ENCODE measurements around the gene TP63. TPM values are rescaled to one million over a fixed set of nuclear protein-coding genes. Genes with fewer than 3 reads are reported as not detected.

Gene TP63
- total and polyA plus RNA-seq, 2 experiments from 2014 or later, result not detected

DNA sequence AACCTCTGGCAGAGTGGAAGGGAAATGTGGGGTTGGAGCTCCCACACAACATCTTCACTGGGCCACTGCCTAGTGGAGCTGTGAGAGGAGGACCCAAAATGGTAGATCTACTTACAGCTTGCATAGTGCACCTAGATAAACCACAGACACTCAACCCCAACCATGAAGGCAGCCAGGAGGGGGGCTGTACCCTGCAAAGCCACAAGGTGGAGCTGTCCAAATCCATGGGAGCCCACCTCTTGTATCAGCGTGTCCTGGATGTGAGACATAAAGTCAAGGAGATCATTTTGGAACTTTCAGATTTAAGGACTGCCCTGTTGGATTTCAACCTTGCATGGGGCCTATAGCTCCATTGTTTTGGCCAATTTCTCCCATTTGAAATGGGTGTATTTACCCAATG is 20.9 kb downstream of the TP63 start:
- Mint-ChIP-seq H3K27ac (no peak overlapping the region), H3K9me3 (peaks cover 21% of the 10 kb centered on the region), H3K4me3 (no peak overlapping the region), H3K4me1 (no peaks in the 10 kb centered on the region), H3K27me3 (ENCODE audit: insufficient read depth, low read depth, poor library complexity) (no peaks in the 10 kb centered on the region), H3K36me3 (ENCODE audit: low read depth) (peaks cover 5% of the 10 kb centered on the region)
- DNase-seq (ENCODE audit: low spot score) (peak; percentile 62), ATAC-seq (peak; percentile 82)
- H3K79me2 ChIP-seq (replicated peaks; ENCODE audit: insufficient read depth), result no peaks in the 10 kb centered on the region
- no peaks in the 10 kb centered on the region for H3K36me3 ChIP-seq (ENCODE audit: insufficient read depth)
- H3F3A ChIP-seq (replicated peaks; ENCODE audit: low read depth), result no peaks in the 10 kb centered on the region
- no peak overlapping the region for H2AFZ ChIP-seq
- H3K27ac ChIP-seq (ENCODE audit: low read depth), result no peak overlapping the region
- no peaks in the 10 kb centered on the region for H4K20me1 ChIP-seq (replicated peaks; ENCODE audit: insufficient read depth)
- H3K4me2 ChIP-seq, result no peak overlapping the region
- TF ChIP-seq, protein P1, sequence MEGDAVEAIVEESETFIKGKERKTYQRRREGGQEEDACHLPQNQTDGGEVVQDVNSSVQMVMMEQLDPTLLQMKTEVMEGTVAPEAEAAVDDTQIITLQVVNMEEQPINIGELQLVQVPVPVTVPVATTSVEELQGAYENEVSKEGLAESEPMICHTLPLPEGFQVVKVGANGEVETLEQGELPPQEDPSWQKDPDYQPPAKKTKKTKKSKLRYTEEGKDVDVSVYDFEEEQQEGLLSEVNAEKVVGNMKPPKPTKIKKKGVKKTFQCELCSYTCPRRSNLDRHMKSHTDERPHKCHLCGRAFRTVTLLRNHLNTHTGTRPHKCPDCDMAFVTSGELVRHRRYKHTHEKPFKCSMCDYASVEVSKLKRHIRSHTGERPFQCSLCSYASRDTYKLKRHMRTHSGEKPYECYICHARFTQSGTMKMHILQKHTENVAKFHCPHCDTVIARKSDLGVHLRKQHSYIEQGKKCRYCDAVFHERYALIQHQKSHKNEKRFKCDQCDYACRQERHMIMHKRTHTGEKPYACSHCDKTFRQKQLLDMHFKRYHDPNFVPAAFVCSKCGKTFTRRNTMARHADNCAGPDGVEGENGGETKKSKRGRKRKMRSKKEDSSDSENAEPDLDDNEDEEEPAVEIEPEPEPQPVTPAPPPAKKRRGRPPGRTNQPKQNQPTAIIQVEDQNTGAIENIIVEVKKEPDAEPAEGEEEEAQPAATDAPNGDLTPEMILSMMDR (conservative IDR thresholded peaks at IDR 0.05; ENCODE audit: low read depth in 2 of 2), result peak; percentile 79 to 85
- TF ChIP-seq, protein P2, sequence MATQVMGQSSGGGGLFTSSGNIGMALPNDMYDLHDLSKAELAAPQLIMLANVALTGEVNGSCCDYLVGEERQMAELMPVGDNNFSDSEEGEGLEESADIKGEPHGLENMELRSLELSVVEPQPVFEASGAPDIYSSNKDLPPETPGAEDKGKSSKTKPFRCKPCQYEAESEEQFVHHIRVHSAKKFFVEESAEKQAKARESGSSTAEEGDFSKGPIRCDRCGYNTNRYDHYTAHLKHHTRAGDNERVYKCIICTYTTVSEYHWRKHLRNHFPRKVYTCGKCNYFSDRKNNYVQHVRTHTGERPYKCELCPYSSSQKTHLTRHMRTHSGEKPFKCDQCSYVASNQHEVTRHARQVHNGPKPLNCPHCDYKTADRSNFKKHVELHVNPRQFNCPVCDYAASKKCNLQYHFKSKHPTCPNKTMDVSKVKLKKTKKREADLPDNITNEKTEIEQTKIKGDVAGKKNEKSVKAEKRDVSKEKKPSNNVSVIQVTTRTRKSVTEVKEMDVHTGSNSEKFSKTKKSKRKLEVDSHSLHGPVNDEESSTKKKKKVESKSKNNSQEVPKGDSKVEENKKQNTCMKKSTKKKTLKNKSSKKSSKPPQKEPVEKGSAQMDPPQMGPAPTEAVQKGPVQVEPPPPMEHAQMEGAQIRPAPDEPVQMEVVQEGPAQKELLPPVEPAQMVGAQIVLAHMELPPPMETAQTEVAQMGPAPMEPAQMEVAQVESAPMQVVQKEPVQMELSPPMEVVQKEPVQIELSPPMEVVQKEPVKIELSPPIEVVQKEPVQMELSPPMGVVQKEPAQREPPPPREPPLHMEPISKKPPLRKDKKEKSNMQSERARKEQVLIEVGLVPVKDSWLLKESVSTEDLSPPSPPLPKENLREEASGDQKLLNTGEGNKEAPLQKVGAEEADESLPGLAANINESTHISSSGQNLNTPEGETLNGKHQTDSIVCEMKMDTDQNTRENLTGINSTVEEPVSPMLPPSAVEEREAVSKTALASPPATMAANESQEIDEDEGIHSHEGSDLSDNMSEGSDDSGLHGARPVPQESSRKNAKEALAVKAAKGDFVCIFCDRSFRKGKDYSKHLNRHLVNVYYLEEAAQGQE (IDR thresholded peaks at IDR 0.05; ENCODE audit: unreplicated experiment), result no peak
- H3K9me2 ChIP-seq (ENCODE audit: insufficient read depth), result peaks cover 6% of the 10 kb centered on the region; the same call in 1 of the 2 replicates
- no peaks in the 10 kb centered on the region for H3K4me1 ChIP-seq (ENCODE audit: insufficient read depth)
- no peak overlapping the region for H3K4me3 ChIP-seq
- no peaks in the 10 kb centered on the region for H3K27me3 ChIP-seq (ENCODE audit: insufficient read depth)

DNA sequence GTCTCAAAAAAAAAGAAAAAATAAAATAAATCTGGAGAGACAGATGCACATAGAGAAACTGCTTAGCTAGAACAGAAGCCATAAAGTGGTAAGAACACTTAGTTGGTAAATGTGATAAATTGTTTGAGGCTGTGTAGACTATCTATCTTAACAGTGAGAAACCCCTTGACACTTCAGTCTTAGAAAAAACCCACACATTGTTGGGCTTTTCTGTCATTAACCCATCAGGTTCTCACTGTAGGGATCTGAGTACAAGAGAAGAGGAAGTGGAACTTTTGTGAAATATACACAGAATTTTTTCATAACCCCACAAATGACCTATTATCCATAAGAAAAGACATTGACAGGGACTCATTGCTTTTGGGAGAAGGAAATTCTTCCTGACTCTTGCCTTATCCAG is 24.4 kb downstream of the TP63 start:
- TF ChIP-seq EZH2 (IDR thresholded peaks at IDR 0.05; ENCODE audit: low read depth, unreplicated experiment) (no peak), POLR2AphosphoS5 (IDR thresholded peaks at IDR 0.05; ENCODE audit: low read depth) (no peak)
- TF ChIP-seq, protein P3, sequence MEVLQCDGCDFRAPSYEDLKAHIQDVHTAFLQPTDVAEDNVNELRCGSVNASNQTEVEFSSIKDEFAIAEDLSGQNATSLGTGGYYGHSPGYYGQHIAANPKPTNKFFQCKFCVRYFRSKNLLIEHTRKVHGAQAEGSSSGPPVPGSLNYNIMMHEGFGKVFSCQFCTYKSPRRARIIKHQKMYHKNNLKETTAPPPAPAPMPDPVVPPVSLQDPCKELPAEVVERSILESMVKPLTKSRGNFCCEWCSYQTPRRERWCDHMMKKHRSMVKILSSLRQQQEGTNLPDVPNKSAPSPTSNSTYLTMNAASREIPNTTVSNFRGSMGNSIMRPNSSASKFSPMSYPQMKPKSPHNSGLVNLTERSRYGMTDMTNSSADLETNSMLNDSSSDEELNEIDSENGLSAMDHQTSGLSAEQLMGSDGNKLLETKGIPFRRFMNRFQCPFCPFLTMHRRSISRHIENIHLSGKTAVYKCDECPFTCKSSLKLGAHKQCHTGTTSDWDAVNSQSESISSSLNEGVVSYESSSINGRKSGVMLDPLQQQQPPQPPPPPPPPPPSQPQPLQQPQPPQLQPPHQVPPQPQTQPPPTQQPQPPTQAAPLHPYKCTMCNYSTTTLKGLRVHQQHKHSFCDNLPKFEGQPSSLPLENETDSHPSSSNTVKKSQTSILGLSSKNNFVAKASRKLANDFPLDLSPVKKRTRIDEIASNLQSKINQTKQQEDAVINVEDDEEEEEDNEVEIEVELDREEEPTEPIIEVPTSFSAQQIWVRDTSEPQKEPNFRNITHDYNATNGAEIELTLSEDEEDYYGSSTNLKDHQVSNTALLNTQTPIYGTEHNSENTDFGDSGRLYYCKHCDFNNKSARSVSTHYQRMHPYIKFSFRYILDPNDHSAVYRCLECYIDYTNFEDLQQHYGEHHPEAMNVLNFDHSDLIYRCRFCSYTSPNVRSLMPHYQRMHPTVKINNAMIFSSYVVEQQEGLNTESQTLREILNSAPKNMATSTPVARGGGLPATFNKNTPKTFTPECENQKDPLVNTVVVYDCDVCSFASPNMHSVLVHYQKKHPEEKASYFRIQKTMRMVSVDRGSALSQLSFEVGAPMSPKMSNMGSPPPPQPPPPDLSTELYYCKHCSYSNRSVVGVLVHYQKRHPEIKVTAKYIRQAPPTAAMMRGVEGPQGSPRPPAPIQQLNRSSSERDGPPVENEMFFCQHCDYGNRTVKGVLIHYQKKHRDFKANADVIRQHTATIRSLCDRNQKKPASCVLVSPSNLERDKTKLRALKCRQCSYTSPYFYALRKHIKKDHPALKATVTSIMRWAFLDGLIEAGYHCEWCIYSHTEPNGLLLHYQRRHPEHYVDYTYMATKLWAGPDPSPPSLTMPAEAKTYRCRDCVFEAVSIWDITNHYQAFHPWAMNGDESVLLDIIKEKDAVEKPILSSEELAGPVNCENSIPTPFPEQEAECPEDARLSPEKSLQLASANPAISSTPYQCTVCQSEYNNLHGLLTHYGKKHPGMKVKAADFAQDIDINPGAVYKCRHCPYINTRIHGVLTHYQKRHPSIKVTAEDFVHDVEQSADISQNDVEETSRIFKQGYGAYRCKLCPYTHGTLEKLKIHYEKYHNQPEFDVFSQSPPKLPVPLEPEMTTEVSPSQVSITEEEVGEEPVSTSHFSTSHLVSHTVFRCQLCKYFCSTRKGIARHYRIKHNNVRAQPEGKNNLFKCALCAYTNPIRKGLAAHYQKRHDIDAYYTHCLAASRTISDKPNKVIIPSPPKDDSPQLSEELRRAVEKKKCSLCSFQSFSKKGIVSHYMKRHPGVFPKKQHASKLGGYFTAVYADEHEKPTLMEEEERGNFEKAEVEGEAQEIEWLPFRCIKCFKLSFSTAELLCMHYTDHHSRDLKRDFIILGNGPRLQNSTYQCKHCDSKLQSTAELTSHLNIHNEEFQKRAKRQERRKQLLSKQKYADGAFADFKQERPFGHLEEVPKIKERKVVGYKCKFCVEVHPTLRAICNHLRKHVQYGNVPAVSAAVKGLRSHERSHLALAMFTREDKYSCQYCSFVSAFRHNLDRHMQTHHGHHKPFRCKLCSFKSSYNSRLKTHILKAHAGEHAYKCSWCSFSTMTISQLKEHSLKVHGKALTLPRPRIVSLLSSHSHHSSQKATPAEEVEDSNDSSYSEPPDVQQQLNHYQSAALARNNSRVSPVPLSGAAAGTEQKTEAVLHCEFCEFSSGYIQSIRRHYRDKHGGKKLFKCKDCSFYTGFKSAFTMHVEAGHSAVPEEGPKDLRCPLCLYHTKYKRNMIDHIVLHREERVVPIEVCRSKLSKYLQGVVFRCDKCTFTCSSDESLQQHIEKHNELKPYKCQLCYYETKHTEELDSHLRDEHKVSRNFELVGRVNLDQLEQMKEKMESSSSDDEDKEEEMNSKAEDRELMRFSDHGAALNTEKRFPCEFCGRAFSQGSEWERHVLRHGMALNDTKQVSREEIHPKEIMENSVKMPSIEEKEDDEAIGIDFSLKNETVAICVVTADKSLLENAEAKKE (CRISPR knock-in tag; IDR thresholded peaks at IDR 0.05), result no peak
- Histone ChIP-seq H4K20me1 (replicated peaks; ENCODE audit: insufficient read depth) (no peaks in the 10 kb centered on the region), H3K4me3 (no peak overlapping the region), H3K27me3 (ENCODE audit: insufficient read depth) (no peaks in the 10 kb centered on the region), H2AFZ (no peak overlapping the region), H3K9me2 (ENCODE audit: insufficient read depth) (peaks cover 6% of the 10 kb centered on the region; the same call in 1 of the 2 replicates), H3K36me3 (ENCODE audit: insufficient read depth) (no peaks in the 10 kb centered on the region), H3K4me1 (ENCODE audit: insufficient read depth) (no peaks in the 10 kb centered on the region), H3K4me2 (no peak overlapping the region), H3F3A (replicated peaks; ENCODE audit: low read depth) (no peaks in the 10 kb centered on the region), H3K79me2 (replicated peaks; ENCODE audit: insufficient read depth) (no peaks in the 10 kb centered on the region), H3K27ac (ENCODE audit: low read depth) (no peak overlapping the region)
- H3K4me1 Mint-ChIP-seq, result no peaks in the 10 kb centered on the region
- H3K4me3 Mint-ChIP-seq, result no peak overlapping the region
- no peaks in the 10 kb centered on the region for H3K27me3 Mint-ChIP-seq (ENCODE audit: insufficient read depth, low read depth, poor library complexity)
- H3K36me3 Mint-ChIP-seq (ENCODE audit: low read depth), result peaks cover 4% of the 10 kb centered on the region
- peaks cover 21% of the 10 kb centered on the region for H3K9me3 Mint-ChIP-seq
- no peak for DNase-seq (ENCODE audit: low spot score)
- H3K27ac Mint-ChIP-seq, result no peak overlapping the region
- no peak for ATAC-seq

All from GM23338 (cell line).